H1 (cell line): ENCODE results near the gene NOXO1. TPM values are rescaled to one million over a fixed set of nuclear protein-coding genes. Genes with fewer than 3 reads are reported as not detected.

ENCODE experiments used
- BRCA1 ChIP-seq: IDR thresholded peaks from 2 replicates; pipeline ENCODE4 v1.6.1; 2012; ENCODE audit warnings: low read depth, low read length, improper control_type of control experiment
- TAF1 ChIP-seq: IDR thresholded peaks from 2 replicates; pipeline ENCODE4 v1.6.1; 2011; ENCODE audit warnings: mild to moderate bottlenecking, low read depth, low read length
- TEAD4 ChIP-seq: IDR thresholded peaks from 2 replicates; pipeline ENCODE4 v1.6.1; 2012; ENCODE audit warnings: low read depth, low read length, inconsistent platforms, mixed read lengths
- ZNF274 ChIP-seq: IDR thresholded peaks from 2 replicates; pipeline ENCODE4 v1.7.0; 2012; ENCODE audit warnings: low read length, borderline replicate concordance; ENCODE audit errors: extremely low read depth
- polyA plus RNA-seq, 7 experiments: library from polyadenylated mRNA; depleted of rRNA in 3 of 7; stranded (reverse) in 5 of 7; unstranded in 2 of 7; fragments of >200 nt in 5 of 7; fragments of 200-250 nt in 2 of 7; gene quantifications; 1 replicate in 5 of 7; 2 replicates in 1 of 7; 4 replicates in 1 of 7; pipeline versions ENCODE4 v1.2.1 to v1.2.3, GENCODE V29; 2011 to 2013; ENCODE audit warnings: missing spikeins in 2 of 7, mixed read lengths in 2 of 7
- total RNA-seq: library from RNA; stranded (reverse); fragmentation: NEBNext Ultra II Directional; extraction: Animal tissue kit (Norgen Biotek cat#: 25700); gene quantifications from 2 replicates; pipeline ENCODE4 v1.2.1, GENCODE V29; 2021

The NOXO1 gene
- total and polyA plus RNA-seq, 2 of the 8 experiments (the other 6 are each of a cell fraction or from before 2014, with no cell fraction given), result 1.3 to 2.5 TPM

DNA sequence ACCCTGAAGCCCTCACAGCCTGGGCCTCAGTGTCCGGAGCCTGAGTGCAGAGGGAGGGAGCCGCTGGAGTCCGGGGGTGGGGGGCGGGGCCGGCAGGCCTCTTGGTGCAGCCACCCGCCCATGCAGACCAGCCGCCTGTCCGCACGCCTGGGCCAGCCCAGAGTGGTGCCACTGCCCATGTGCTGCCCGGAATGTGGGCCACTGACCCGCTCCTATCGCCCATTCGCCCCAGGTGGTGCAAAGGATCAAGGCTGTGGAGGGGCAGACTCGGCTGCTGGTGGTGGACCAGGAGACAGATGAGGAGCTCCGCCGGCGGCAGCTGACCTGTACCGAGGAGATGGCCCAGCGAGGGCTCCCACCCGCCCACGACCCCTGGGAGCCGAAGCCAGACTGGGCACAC, 48.1 kb upstream of the NOXO1 start (continued):
- TF ChIP-seq TAF1 (no peak), TEAD4 (no peak), BRCA1 (no peak), ZNF274 (no peak)
